Activated B cell treated with CpG ODN at 0.5 μM for 24 hours (primary cell): Measurements from ENCODE around the gene CBARP. TPM values are rescaled to one million over a fixed set of nuclear protein-coding genes. Genes with fewer than 3 reads are reported as not detected.

Experiments
- ATAC-seq: fragments of 200-7000 bp; cut with Tn5 transposase; one replicate; pipeline ENCODE4 v1.10.0; 2021; ENCODE audit warnings: low read depth, mild to moderate bottlenecking, moderate library complexity
- CTCF ChIA-PET: fragments of 350-600 bp; sonication (Branson Sonifier 250); formaldehyde crosslinking; loops from one replicate; lab custom pipeline; 2021; ENCODE audit warnings: antibody characterized with exemption; lab: Charles Lee
- POLR2A ChIA-PET: fragments of 350-600 bp; sonication (Branson Sonifier 250); formaldehyde crosslinking; loops from one replicate; lab custom pipeline; 2021; ENCODE audit warnings: antibody characterized with exemption; lab: Charles Lee
- DNase-seq: peaks from one replicate; pipeline ENCODE4 v3.0.0; 2022
- H3K27ac Mint-ChIP-seq: one replicate; pipeline ENCODE4 v1.8.0; 2020; ENCODE audit warnings: mixed read lengths
- H3K27me3 Mint-ChIP-seq: one replicate; pipeline ENCODE4 v1.8.0; 2021; ENCODE audit warnings: mixed read lengths
- H3K36me3 Mint-ChIP-seq: one replicate; pipeline ENCODE4 v1.8.0; 2021; ENCODE audit warnings: low read depth, mixed read lengths
- H3K4me1 Mint-ChIP-seq: one replicate; pipeline ENCODE4 v1.8.0; 2021; ENCODE audit warnings: mixed read lengths
- H3K4me3 Mint-ChIP-seq: one replicate; pipeline ENCODE4 v1.8.0; 2020; ENCODE audit warnings: mild to moderate bottlenecking, mixed read lengths
- H3K9me3 Mint-ChIP-seq: one replicate; pipeline ENCODE4 v1.8.0; 2020; ENCODE audit warnings: mixed read lengths
- intact Hi-C: fragments of 100-400 bp; cut with micrococcal nuclease; formaldehyde crosslinking; loops from one replicate; pipeline ENCODE4 v1.15.1; 2024
- total RNA-seq: library from RNA; stranded (reverse); gene quantifications from 2 replicates; pipeline ENCODE4 v1.2.3, GENCODE V29; 2022
- TF ChIP-seq, protein P1 (sequence below): fragments of 200-600 bp; IDR thresholded peaks from one replicate; pipeline ENCODE4 v1.8.0; 2022; ENCODE audit warnings: antibody characterized with exemption, mild to moderate bottlenecking

Gene CBARP
- total RNA-seq, 1 donor from 2014 or later, result 0.64 TPM

GRCh38 chr19:1249990-1250436, 12.2 kb upstream of the CBARP start:
- TF ChIP-seq, protein P1, sequence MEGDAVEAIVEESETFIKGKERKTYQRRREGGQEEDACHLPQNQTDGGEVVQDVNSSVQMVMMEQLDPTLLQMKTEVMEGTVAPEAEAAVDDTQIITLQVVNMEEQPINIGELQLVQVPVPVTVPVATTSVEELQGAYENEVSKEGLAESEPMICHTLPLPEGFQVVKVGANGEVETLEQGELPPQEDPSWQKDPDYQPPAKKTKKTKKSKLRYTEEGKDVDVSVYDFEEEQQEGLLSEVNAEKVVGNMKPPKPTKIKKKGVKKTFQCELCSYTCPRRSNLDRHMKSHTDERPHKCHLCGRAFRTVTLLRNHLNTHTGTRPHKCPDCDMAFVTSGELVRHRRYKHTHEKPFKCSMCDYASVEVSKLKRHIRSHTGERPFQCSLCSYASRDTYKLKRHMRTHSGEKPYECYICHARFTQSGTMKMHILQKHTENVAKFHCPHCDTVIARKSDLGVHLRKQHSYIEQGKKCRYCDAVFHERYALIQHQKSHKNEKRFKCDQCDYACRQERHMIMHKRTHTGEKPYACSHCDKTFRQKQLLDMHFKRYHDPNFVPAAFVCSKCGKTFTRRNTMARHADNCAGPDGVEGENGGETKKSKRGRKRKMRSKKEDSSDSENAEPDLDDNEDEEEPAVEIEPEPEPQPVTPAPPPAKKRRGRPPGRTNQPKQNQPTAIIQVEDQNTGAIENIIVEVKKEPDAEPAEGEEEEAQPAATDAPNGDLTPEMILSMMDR, result no peak

GRCh38 chr19:1249298-1249989, 11.6 kb upstream of the CBARP start:
- TF ChIP-seq, protein P1, result no peak
- Mint-ChIP-seq H3K27me3 (no peaks in the 10 kb centered on the region), H3K36me3 (peaks cover 12% of the 10 kb centered on the region), H3K27ac (peak overlapping the region; percentile 81), H3K4me1 (peaks cover 31% of the 10 kb centered on the region), H3K4me3 (peak overlapping the region; percentile 80), H3K9me3 (no peaks in the 10 kb centered on the region)
- POLR2A ChIA-PET, result interaction anchor here (0.7 to 2.4 kb wide), 7 partner anchors 10 to 26 kb away, joined by 4 to 37 read pairs (median 4); partner anchors contain the start of genes CIRBP and FAM174C
- intact Hi-C loops, result loop anchor here (1.0 to 10.0 kb wide), 3 partner anchors 11 to 585 kb away; partner anchors contain the start of genes DAZAP1 and RNF126
- CTCF ChIA-PET, result interaction anchor here (1.0 kb wide), 2 partner anchors 17 kb away, joined by 3 to 8 read pairs; no protein-coding TSS in a partner anchor
- DNase-seq (peak; percentile 84), ATAC-seq (peak; percentile 49)

More at GRCh38 chr19:1249990-1250436, 12.2 kb upstream of the CBARP start:
- ATAC-seq (no peak), DNase-seq (no peak)
- ChIA-PET CTCF (interaction anchor here (1.0 kb wide), 1 partner anchor 16 kb away, joined by 3 read pairs; no protein-coding TSS in a partner anchor), POLR2A (interaction anchor here (0.7 to 2.4 kb wide), 3 partner anchors 9 to 19 kb away, joined by 8 to 37 read pairs (median 34); partner anchors contain the start of gene CIRBP)
- Mint-ChIP-seq H3K27ac (peak overlapping the region; percentile 81), H3K36me3 (peaks cover 16% of the 10 kb centered on the region), H3K9me3 (no peaks in the 10 kb centered on the region), H3K27me3 (no peaks in the 10 kb centered on the region), H3K4me1 (peaks cover 32% of the 10 kb centered on the region), H3K4me3 (peak overlapping the region; percentile 80)
- intact Hi-C loops, result loop anchor here (1.0 to 10.0 kb wide), 3 partner anchors 10 to 585 kb away; partner anchors contain the start of genes DAZAP1 and RNF126

GRCh38 chr19:1248786-1249297, 11.0 kb upstream of the CBARP start:
- H3K9me3 Mint-ChIP-seq, result no peaks in the 10 kb centered on the region
- ChIA-PET CTCF (interaction anchor here (1.0 kb wide), 1 partner anchor 18 kb away, joined by 8 read pairs; no protein-coding TSS in a partner anchor), POLR2A (interaction anchor here (0.7 to 2.4 kb wide), 7 partner anchors 11 to 26 kb away, joined by 4 to 37 read pairs (median 4); partner anchors contain the start of genes CIRBP and FAM174C)
- intact Hi-C loops, result loop anchor here (1.0 to 10.0 kb wide), 5 partner anchors 11 to 584 kb away; partner anchors contain the start of genes DAZAP1 and RNF126
- peak; percentile 91 for DNase-seq
- peaks cover 29% of the 10 kb centered on the region for H3K4me1 Mint-ChIP-seq
- H3K27me3 Mint-ChIP-seq, result no peaks in the 10 kb centered on the region
- H3K27ac Mint-ChIP-seq, result peak overlapping the region; percentile 88
- peaks cover 12% of the 10 kb centered on the region for H3K36me3 Mint-ChIP-seq
- ATAC-seq, result peak; percentile 12
- TF ChIP-seq, protein P1, result peak; percentile 33
- H3K4me3 Mint-ChIP-seq, result peak overlapping the region; percentile 85

GRCh38 chr19:1248139-1248785, 10.5 kb upstream of the CBARP start, which contains the start of gene MIDN:
MIDN (plus strand) TSS chr19:1248583; CDS start chr19:1250297, 1,714 bp downstream.
- ChIA-PET POLR2A (interaction anchor here (0.7 to 2.4 kb wide), 6 partner anchors 13 to 27 kb away, joined by 4 to 37 read pairs (median 4); partner anchors contain the start of genes CIRBP and FAM174C), CTCF (interaction anchor here (1.0 kb wide), 1 partner anchor 19 kb away, joined by 8 read pairs; no protein-coding TSS in a partner anchor)
- intact Hi-C loops, result loop anchor here (1.0 to 10.0 kb wide), 4 partner anchors 18 to 583 kb away; partner anchors contain the start of genes DAZAP1 and RNF126

More at GRCh38 chr19:1248139-1248785, 10.5 kb upstream of the CBARP start, which contains the start of gene MIDN:
- no peaks in the 10 kb centered on the region for H3K27me3 Mint-ChIP-seq
- H3K4me3 Mint-ChIP-seq, result peak within 1 kb of the TSS; percentile 85
- ATAC-seq, result peak; percentile 6
- H3K9me3 Mint-ChIP-seq, result no peaks in the 10 kb centered on the region
- TF ChIP-seq, protein P1, result no peak
- peak within 1 kb of the TSS; percentile 88 for H3K27ac Mint-ChIP-seq
- H3K4me1 Mint-ChIP-seq, result peaks cover 28% of the 10 kb centered on the region
- DNase-seq, result peak; percentile 71
- H3K36me3 Mint-ChIP-seq, result peaks cover 8% of the 10 kb centered on the region
